ENCODE measurements around the gene ARID2. TPM values are rescaled to one million over a fixed set of nuclear protein-coding genes. Genes with fewer than 3 reads are reported as not detected.

ARID2 gene
- total and polyA plus RNA-seq, 2 of the 13 experiments (the other 11 are each of a cell fraction or from before 2014, with no cell fraction given): 15.9 to 22.2 TPM

DNA sequence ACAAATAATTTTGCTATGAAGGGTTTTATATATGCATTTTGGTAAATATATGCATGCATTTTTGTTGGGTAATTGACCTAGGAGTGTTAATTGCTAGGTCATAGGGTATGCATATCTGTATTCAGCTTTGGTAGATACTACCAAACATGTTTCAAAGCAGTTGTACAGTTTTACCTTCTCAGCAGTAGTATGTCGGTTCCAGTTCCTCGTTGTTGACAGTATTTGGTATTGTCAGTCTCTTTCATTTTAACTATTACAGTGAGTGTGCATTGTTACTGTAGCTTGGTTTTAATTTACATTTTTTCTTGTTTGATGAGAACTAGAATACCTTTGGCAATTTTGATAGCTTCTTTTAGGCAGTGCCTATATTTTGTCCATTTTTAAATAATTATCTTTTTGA lies 98.9 kb downstream of the ARID2 start:
- no peaks in the 10 kb centered on the region for H3K27me3 ChIP-seq (ENCODE audit: control insufficient read depth in 1 of 2, insufficient read depth in 2 of 2, low read length in 2 of 2)
- in situ Hi-C loops (cut with HindIII; ENCODE audit: extremely low pct_ligation_motif_present, low pct_unique_long_range_greater_than_20kb) (no loop called here), intact Hi-C loops (cut with micrococcal nuclease; ENCODE audit: unreplicated experiment) (no loop called here)
- ATAC-seq (no peak), FAIRE-seq (no peak), DNase-seq (ENCODE audit: low spot score) (no peak)
- H3K9ac ChIP-seq (ENCODE audit: insufficient read depth, low read depth, low read length): no peak overlapping the region
- H3K4me1 ChIP-seq (ENCODE audit: insufficient read depth, low read length): peaks cover 7% of the 10 kb centered on the region
- no peak overlapping the region for H2AFZ ChIP-seq (ENCODE audit: low read length)
- H3K9me3 ChIP-seq (ENCODE audit: low read length): no peaks in the 10 kb centered on the region
- no TSS peak for BruUV-seq (replicated peaks)
- no peaks in the 10 kb centered on the region for H4K20me1 ChIP-seq (ENCODE audit: insufficient read depth, low read length)
- no peak overlapping the region for H3K27ac ChIP-seq (ENCODE audit: extremely low read length, insufficient read depth, low read length)
- WGBS (ENCODE audit: low lambda C conversion rate): 91% methylated on average over 2 of the region's 2 CpGs
- ChIA-PET POLR2A (no interaction called here), CTCF (ENCODE audit: low intra/inter-chr PET ratio, low total read pairs) (no interaction called here)
- H3K4me2 ChIP-seq (ENCODE audit: low read depth, low read length): no peak overlapping the region
- TF ChIP-seq HNRNPK (IDR thresholded peaks at IDR 0.05; ENCODE audit: low read depth, low read length, poor library complexity, severe bottlenecking): no peak
- no peak for TF ChIP-seq GATA4 (IDR thresholded peaks at IDR 0.05; ENCODE audit: borderline replicate concordance, low read depth)
- TF ChIP-seq JDP2 (CRISPR knock-in tag; IDR thresholded peaks at IDR 0.05; ENCODE audit: borderline replicate concordance): no peak
- no peak for TF ChIP-seq MEF2D (CRISPR knock-in tag; IDR thresholded peaks at IDR 0.05)
- no peak for TF ChIP-seq PAWR (CRISPR knock-in tag; IDR thresholded peaks at IDR 0.05; ENCODE audit: borderline replicate concordance)
- no peak for TF ChIP-seq ZNF354B (CRISPR knock-in tag; IDR thresholded peaks at IDR 0.05)
- TF ChIP-seq ZSCAN25 (CRISPR knock-in tag; IDR thresholded peaks at IDR 0.05): no peak
- no peak for TF ChIP-seq ZNF44 (CRISPR knock-in tag; IDR thresholded peaks at IDR 0.05)
- no peak for TF ChIP-seq RELA (CRISPR knock-in tag; IDR thresholded peaks at IDR 0.05)
- no peak for TF ChIP-seq ZSCAN20 (CRISPR knock-in tag; IDR thresholded peaks at IDR 0.05; ENCODE audit: borderline replicate concordance)
- no peak for TF ChIP-seq ZNF282 (IDR thresholded peaks at IDR 0.05; ENCODE audit: partially characterized antibody)
- TF ChIP-seq, protein P1, sequence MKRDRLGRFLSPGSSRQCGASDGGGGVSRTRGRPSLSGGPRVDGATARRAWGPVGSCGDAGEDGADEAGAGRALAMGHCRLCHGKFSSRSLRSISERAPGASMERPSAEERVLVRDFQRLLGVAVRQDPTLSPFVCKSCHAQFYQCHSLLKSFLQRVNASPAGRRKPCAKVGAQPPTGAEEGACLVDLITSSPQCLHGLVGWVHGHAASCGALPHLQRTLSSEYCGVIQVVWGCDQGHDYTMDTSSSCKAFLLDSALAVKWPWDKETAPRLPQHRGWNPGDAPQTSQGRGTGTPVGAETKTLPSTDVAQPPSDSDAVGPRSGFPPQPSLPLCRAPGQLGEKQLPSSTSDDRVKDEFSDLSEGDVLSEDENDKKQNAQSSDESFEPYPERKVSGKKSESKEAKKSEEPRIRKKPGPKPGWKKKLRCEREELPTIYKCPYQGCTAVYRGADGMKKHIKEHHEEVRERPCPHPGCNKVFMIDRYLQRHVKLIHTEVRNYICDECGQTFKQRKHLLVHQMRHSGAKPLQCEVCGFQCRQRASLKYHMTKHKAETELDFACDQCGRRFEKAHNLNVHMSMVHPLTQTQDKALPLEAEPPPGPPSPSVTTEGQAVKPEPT (CRISPR knock-in tag; IDR thresholded peaks at IDR 0.05; ENCODE audit: low read depth): no peak
- H3K4me3 ChIP-seq (replicated peaks in 1 of 3; ENCODE audit: insufficient read depth in 1 of 3, low read depth in 2 of 3, low read length in 3 of 3): no peak overlapping the region
- H3K79me2 ChIP-seq (ENCODE audit: insufficient read depth, low read length): no peaks in the 10 kb centered on the region
- H3K36me3 ChIP-seq (replicated peaks in 1 of 2; ENCODE audit: control insufficient read depth in 1 of 2, insufficient read depth in 2 of 2, low read length in 2 of 2): peaks cover 4 to 23% of the 10 kb centered on the region in 2 experiments; a peak in 3 of 5 replicates

All from HepG2 (cell line).